ENCODE results near the gene LARGE2. TPM values are rescaled to one million over a fixed set of nuclear protein-coding genes. Genes with fewer than 3 reads are reported as not detected.

Gene LARGE2
- polyA plus RNA-seq, 1 donor (not counting 4 experiments of a cell fraction or from before 2014, with no cell fraction given) = 7.1 TPM

GRCh38 chr11:45886816-45887520 lies 35.5 kb upstream of the LARGE2 start:
- Histone ChIP-seq H3K36me3 (ENCODE audit: control insufficient read depth in 2 of 2, extremely low read depth in 1 of 2, insufficient read depth in 2 of 2, low read length in 2 of 2) (peaks cover 0 to 2% of the 10 kb centered on the region in 2 experiments), H3K9me3 (ENCODE audit: control insufficient read depth, low read depth, low read length) (no peaks in the 10 kb centered on the region), H2AFZ (ENCODE audit: control insufficient read depth, low read length) (no peak overlapping the region), H4K20me1 (ENCODE audit: control insufficient read depth, extremely low read depth, insufficient read depth, low read length) (no peaks in the 10 kb centered on the region), H3K27ac (ENCODE audit: control insufficient read depth, insufficient read depth, low read length) (no peak overlapping the region), H3K79me2 (ENCODE audit: control insufficient read depth, insufficient read depth, low read length) (no peaks in the 10 kb centered on the region), H3K9me1 (ENCODE audit: control insufficient read depth, extremely low read depth, insufficient read depth, low read length) (no peaks in the 10 kb centered on the region), H3K4me1 (ENCODE audit: control insufficient read depth, extremely low read depth, insufficient read depth, low read length) (no peaks in the 10 kb centered on the region), H3K4me2 (ENCODE audit: control insufficient read depth, extremely low read depth, insufficient read depth, low read depth, low read length) (no peak overlapping the region), H3K9ac (ENCODE audit: control insufficient read depth, extremely low read depth, insufficient read depth, low read length) (no peak overlapping the region), H3K4me3 (ENCODE audit: control insufficient read depth in 2 of 3, extremely low read depth in 1 of 3, insufficient read depth in 2 of 3, low read depth in 1 of 3, low read length in 3 of 3) (no peak overlapping the region), H3K27me3 (ENCODE audit: control insufficient read depth, extremely low read depth, insufficient read depth, low read length) (no peaks in the 10 kb centered on the region)
- dilution Hi-C loops (cut with MboI; ENCODE audit: extremely low pct_ligation_motif_present, low sequenced_read_pairs) = no loop called here
- FAIRE-seq (no peak), DNase-seq (ENCODE audit: low read depth, low spot score) (no peak)
- TF ChIP-seq EZH2 (IDR thresholded peaks at IDR 0.05; ENCODE audit: low read length) (no peak), CTCF (optimal IDR thresholded peaks at IDR 0.05 in 1 of 3, IDR thresholded peaks at IDR 0.05 in 1 of 3, conservative IDR thresholded peaks at IDR 0.05 in 1 of 3; ENCODE audit: extremely low read depth in 1 of 3, insufficient read depth in 2 of 3, low read length in 3 of 3) (no peak)

- Histone ChIP-seq H3K27ac (ENCODE audit: control insufficient read depth, insufficient read depth, low read length) (no peak overlapping the region), H3K36me3 (ENCODE audit: control insufficient read depth in 2 of 2, extremely low read depth in 1 of 2, insufficient read depth in 2 of 2, low read length in 2 of 2) (peaks cover 0 to under 1% of the 10 kb centered on the region in 2 experiments), H3K4me3 (ENCODE audit: control insufficient read depth in 2 of 3, extremely low read depth in 1 of 3, insufficient read depth in 2 of 3, low read depth in 1 of 3, low read length in 3 of 3) (no peak overlapping the region), H4K20me1 (ENCODE audit: control insufficient read depth, extremely low read depth, insufficient read depth, low read length) (no peaks in the 10 kb centered on the region), H3K4me1 (ENCODE audit: control insufficient read depth, extremely low read depth, insufficient read depth, low read length) (no peaks in the 10 kb centered on the region), H3K9ac (ENCODE audit: control insufficient read depth, extremely low read depth, insufficient read depth, low read length) (no peak overlapping the region), H2AFZ (ENCODE audit: control insufficient read depth, low read length) (no peak overlapping the region), H3K9me1 (ENCODE audit: control insufficient read depth, extremely low read depth, insufficient read depth, low read length) (no peaks in the 10 kb centered on the region), H3K27me3 (ENCODE audit: control insufficient read depth, extremely low read depth, insufficient read depth, low read length) (peaks cover 4% of the 10 kb centered on the region), H3K79me2 (ENCODE audit: control insufficient read depth, insufficient read depth, low read length) (no peaks in the 10 kb centered on the region), H3K4me2 (ENCODE audit: control insufficient read depth, extremely low read depth, insufficient read depth, low read depth, low read length) (no peak overlapping the region), H3K9me3 (ENCODE audit: control insufficient read depth, low read depth, low read length) (no peaks in the 10 kb centered on the region)
- no peak for DNase-seq (ENCODE audit: low read depth, low spot score)
- dilution Hi-C loops (cut with MboI; ENCODE audit: extremely low pct_ligation_motif_present, low sequenced_read_pairs) = no loop called here
- TF ChIP-seq CTCF (optimal IDR thresholded peaks at IDR 0.05 in 1 of 3, IDR thresholded peaks at IDR 0.05 in 1 of 3, conservative IDR thresholded peaks at IDR 0.05 in 1 of 3; ENCODE audit: extremely low read depth in 1 of 3, insufficient read depth in 2 of 3, low read length in 3 of 3) (no peak), EZH2 (IDR thresholded peaks at IDR 0.05; ENCODE audit: low read length) (no peak)
- FAIRE-seq = no peak
Observed at GRCh38 chr11:45887587-45887986, 34.9 kb upstream of the LARGE2 start.

Data from keratinocyte (primary cell).